Glomerular visceral epithelial cell (primary cell): ENCODE results near the gene WWOX.

ENCODE experiments used
- DNase-seq: peaks from one replicate; pipeline ENCODE4 v3.0.0-alpha.2; 2016; ENCODE audit errors: extremely low spot score

Gene WWOX

GRCh38 chr16:78437352-78437968, 338.0 kb downstream of the WWOX start:
- no peak for DNase-seq

- DNase-seq, result no peak
These were observed 338.8 kb downstream of the WWOX start for GRCh38 chr16:78438219-78438618.

GRCh38 chr16:78438632-78439031, 339.2 kb downstream of the WWOX start:
- DNase-seq, result no peak

GRCh38 chr16:78439646-78440045, 340.2 kb downstream of the WWOX start:
- DNase-seq, result no peak

- no peak for DNase-seq
These were observed 341.8 kb downstream of the WWOX start for GRCh38 chr16:78441298-78441697.

DNA sequence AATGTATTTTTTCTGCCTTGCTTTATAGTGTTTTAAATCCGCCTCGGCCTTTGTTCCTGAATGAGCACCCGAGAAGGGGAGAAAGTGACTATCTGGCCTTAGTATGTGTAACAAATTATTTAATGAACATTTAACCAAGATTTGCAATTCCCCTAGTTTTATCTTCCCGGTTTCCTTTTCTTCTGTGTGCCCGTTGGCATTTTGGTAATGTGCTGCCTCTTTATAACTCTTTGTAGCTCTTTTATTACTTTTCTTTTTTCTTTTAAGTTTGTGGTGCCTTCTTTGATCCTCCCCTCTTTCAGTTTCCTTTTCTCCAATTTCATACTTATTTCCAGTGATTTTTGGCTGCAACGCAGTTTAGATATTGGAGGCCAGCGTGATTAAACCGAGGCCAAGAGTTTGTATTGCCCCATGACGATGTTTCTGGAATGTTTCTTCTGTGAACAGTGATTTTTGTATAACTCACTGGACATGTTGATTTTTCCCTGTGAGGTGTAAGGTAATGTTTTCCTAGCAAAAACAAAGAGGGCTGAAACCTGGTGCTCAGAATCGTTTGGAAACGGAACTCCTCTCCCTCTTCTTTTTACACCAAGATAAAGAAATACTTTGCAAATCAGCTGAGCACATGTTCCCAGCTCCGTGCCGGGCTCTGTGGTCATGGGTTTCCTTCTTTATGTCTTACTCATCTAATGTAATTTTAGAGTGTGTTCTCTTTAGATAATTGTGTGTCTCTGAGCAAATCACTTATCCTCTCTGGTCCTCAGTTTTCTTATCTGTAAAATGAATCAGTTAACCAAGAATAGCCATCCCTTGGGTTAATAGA, 344.3 kb downstream of the WWOX start:
- no peak for DNase-seq

GRCh38 chr16:78445818-78446217, 346.4 kb downstream of the WWOX start:
- DNase-seq, result no peak

DNA sequence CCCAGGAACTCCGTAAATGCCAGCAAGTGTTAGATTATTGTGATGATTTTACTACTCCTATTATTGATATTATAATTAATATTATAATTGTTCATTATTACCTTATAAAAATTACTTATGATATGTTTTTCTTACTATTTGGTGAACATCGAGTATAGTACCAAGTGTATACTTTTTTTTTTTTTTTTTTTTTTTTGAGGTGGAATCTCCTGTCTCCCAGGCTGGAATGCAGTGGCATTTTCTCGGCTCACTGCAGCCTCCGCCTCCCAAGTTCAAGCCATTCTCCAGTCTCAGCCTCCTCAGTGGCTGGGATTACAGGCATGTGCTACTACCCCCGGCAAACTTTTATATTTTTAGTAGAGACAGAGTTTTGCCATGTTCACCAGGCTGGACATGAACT, 347.0 kb downstream of the WWOX start:
- DNase-seq, result no peak

DNA sequence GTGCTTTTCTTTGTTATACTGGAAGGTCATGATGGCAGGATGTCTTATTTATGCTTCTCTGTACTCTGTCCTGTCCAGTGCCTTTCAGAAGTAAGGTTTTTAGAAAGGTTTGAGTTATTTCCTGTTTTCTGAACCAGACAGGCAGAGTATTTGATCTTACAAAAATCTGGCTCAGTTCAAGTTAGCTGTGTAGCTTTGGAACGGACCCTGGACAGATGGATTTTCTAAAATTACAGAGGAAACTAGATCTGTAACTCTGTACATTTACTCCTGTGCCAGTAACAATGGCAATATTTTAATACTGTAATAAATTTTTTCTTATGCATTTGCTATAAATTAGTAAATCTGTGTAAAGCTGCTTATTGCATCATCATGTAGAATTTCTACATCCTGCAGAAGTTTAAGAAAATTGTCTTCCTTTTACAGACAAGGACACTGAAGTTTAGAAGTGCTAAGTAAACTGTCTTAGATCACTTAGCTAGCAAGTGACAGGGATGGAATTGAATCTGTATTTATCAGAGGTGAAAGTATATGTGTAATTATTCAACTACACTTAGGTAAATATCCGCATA, 347.6 kb downstream of the WWOX start:
- no peak for DNase-seq

GRCh38 chr16:78448658-78449271, 349.3 kb downstream of the WWOX start:
- DNase-seq, result no peak

GRCh38 chr16:78450255-78450654, 350.8 kb downstream of the WWOX start:
- DNase-seq, result no peak

GRCh38 chr16:78452025-78452555, 352.6 kb downstream of the WWOX start:
- DNase-seq, result no peak

DNA sequence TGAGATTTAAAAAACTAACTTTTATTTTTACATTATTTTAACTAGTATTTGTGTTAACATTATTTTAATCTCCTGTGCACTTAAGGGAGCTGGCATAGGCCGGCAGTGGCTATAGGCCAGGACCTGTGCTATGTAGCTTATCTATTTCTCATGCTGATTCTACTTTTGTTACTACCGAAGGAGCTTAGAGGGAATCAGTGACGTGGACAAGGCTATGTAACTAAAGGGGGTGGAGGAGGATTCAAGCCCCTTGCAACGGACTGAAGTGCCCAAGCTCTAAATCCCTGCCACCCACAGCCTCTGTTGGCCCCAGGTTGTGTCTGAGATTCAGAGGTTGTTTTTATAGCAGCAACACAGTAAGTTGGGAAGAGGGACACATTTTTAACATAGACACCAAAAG, 356.4 kb downstream of the WWOX start:
- DNase-seq, result no peak

DNA sequence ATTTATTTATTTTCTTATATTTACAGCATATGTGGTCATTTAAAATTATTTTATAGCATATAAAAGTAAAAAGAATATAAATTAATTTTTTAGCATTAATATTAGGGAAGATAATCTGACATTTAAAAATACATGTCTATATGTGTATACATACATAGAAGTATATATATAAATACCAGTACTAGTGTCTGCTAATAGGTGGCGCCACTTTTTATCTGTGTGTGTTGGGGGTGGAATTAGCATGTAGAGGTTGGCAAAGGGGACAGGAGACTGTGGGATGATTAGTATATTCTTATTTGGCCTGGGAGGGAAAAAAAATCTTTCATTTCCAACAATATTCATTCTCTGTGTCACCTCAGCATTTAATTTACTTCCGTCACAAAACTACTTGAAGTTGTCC, 359.1 kb downstream of the WWOX start:
- no peak for DNase-seq

DNA sequence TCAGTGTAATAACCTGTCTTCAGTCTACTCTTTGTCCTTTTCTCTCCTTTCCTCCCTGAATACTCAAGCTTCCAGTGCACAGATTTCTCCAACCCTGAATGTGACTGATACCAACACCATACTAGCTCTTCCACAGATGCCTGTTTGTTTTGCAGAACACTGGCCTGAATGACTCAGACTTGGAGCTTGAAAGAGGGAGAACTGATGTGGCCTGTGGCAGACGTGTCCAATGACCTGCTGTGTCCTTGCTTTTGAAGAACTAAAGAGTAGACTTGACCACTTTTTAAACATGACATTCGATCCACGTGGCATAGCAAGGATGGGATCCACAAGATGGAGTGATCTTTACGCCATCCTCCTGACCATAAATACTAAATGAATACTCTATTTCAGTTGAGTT, 361.0 kb downstream of the WWOX start:
- no peak for DNase-seq

GRCh38 chr16:78461087-78461486, 361.6 kb downstream of the WWOX start:
- no peak for DNase-seq

GRCh38 chr16:78461496-78462287, 362.2 kb downstream of the WWOX start:
- DNase-seq, result no peak

DNA sequence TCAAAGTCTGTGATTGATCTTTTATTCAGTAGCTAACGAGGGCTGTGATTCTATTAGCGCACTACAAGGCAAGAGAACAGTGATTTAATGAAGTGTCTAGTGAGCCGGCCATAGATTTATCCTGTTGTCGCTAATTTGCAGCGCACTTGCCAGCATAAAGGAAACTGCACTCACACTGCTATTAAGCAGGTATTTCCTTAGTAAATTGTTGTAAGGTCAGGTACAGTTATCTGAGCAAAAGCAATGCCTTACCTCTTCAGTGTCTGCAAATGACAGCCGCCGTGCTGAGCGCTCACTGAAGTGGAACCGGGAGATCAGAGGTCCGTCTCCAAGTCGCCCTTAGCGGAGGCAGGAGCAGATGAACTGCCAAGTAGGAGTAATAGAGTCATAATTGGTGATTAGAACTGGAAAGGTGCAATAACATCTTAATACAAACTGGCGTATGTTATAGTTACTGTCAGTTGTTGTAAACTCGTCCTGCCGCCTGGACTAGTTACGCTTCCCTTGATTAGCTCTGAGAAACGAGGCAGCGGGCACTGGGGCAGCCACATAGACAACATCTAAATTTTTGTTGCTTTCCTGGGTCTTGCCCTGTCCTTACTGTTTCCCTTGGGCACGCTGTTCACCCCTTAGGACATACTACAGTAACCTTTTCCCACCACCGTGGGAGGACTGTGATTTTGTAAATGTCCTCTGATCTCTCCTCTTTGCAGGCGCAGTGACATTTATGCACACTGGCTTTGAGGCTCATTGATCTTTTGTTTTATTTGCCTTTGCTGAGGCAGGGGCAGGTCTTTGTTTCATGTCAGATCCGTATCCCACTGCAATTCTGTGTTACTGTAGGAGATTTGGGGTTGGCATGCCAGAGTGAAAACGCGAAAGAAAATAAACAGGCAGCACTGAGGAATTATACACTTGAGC, 363.1 kb downstream of the WWOX start:
- DNase-seq, result no peak

GRCh38 chr16:78463591-78463990, 364.1 kb downstream of the WWOX start:
- no peak for DNase-seq

GRCh38 chr16:78464833-78465232, 365.4 kb downstream of the WWOX start:
- no peak for DNase-seq

GRCh38 chr16:78465730-78466129, 366.3 kb downstream of the WWOX start:
- no peak for DNase-seq
